Stimulated activated CD4-positive, alpha-beta T cell treated with anti-CD3 and anti-CD28 coated beads, Interleukin-2, amount 100 ng/mL, for 48 hours (primary cell): Measurements from ENCODE around the gene AMN.

Experiments
- DNase-seq, 2 donors: peaks; one replicate each; pipeline ENCODE4 v3.0.0-alpha.2; 2020

The AMN gene

DNA sequence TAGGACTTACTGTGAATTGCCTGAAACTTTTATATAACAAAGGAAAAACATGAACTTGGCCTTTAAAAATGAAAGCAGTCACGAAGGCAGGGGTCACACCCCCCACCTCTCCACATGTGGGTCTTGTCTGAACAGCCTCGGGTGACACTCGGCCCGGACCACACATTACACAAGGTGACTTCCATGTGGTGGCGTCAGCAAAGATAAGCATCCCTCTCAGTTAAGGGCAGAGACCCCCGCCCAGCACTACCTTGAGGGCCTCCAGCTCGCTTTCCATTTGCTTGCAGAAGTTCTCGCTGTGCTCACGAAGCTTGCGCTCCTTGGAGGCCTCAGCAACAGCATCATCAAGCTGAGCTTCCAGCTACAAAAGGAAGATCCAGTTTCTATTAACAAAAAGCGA lies 47.4 kb downstream of the AMN start:
- no peak for DNase-seq

GRCh38 chr14:102970496-102970895 lies 48.0 kb downstream of the AMN start:
- no peak for DNase-seq

GRCh38 chr14:102971314-102971713 lies 48.9 kb downstream of the AMN start:
- no peak for DNase-seq

DNA sequence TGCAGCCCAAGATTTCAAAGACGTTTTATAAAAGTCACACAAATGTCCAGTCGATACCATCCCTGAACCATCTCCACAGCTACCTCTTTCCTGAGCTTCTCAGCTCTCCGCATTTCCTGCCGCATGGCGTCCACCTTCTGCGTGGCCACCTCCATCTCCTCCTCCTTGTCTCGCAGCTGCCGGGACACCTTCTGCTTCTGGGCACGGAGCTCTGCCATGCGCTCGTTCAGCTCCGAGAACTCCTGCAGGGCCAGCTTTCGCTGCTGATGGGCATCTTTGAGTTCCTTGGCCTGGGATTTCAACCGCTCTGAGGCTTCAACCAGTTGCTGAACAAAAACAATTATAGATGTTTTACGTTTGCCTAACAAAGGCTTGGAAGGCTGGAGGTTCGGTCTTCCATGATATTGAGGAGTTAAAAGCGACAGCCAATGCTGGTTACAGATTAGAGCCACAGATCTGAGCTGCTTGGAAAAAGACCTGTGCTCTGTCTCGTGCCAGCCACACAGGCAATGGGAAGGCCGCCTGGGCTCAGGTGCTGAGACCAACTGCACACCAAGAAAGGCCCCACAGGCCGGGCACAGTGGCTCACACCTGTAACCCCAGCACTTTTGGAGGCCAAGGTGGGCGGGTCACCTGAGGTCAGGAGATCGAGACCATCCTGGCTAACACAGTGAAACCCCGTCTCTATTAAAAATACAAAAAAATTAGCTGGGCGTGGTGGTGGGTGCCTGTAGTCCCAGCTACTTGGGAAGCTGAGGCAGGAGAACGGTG lies 49.6 kb downstream of the AMN start:
- DNase-seq = no peak

DNA sequence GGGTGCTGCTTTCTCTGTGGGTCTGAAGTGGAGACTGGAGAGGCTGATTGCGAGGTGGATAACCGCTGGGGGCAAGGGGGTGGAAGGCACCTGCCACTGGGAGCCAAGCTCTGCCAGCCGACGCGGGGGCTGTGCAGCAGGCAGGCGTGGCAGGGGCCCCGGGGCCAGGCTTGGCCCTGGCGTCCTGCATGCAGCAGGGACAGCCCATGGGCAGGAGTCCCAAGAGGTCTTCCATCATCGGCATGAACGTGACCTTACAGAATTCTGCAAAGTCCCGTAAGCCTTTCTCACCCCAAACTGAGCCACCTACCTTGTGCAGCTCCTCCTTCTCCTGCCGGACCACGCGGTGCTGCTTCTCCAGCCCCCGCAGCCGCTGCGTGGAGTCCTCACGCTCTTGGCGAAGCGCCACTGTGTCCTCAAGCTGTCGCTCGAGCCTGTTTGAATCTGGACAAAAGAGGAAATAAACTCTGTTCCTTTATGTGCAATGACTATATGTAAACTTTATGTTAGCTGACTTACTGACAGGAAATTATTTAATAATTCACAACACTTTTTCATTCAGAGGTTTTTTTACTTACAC lies 51.3 kb downstream of the AMN start:
- DNase-seq = no peak

DNA sequence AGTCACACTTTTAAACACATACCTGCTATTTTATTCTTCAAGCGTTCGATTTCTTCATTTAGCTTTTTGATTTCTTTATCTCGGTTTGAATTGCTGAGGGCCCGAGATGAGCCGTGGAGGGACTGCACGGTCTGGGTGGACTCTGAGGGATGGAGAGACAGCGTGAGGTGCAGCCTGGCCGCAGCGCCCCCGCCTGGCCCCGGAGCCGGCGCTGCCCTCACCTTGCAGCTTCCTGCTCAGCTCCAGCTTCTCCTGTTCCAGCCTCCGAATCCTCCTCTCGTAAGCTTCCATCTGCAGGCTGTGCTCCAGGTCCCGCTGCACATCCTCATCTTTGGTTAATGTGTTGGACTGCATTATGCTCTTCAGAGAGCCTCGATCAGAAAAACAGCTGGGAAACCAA lies 53.2 kb downstream of the AMN start:
- no peak for DNase-seq

DNA sequence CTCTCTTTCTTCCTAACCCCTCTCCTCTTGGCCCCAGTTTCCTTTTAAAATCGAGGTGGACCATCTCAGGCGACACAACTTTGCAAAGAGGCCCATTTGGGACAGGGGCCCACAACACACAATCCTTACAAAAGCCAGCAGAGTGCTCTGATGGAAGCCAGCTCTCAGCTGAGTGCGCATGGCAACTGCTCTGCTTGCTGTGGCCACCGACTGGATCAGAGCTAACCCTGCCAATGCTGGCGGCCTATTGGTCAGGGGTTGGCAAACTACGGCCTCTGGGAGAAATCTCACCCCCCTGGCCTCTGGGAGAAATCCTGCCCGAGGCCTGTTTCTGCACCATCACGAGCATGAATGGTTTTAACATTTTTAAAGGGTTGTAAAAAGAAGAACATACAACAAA lies 55.0 kb downstream of the AMN start:
- no peak for DNase-seq

DNA sequence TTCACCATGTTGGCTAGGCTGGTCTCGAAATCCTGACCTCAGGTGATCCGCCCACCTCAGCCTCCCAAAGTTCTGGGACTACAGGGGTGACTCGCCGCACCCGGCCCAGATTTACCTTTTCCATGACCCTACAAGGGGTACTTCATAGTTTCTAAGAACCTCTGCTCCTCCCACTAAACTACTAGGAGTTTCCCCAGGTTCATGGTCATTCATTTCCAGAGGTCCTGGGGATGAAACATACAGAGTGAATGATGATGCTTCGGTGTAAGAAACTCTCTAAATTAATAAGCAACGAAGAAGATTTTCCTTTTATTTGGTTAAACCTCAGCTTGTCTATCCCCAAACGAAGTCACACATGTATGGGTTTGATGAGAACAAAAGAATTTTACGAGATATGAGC lies 56.9 kb downstream of the AMN start:
- no peak for DNase-seq

- DNase-seq = no peak
Measured at GRCh38 chr14:102980409-102980810, 57.9 kb downstream of the AMN start.
